Right lobe of liver (tissue), 4 donors: Measurements from ENCODE around the gene FOLR3.

Experiments
- CTCF ChIP-seq, 4 donors: fragments of 200-600 bp in 3 of 4; fragments of 450-650 bp in 1 of 4; IDR thresholded peaks; one replicate each; pipeline versions ENCODE4 v1.5.1 to v1.8.0; 2016 to 2022; ENCODE audit warnings: antibody characterized with exemption in 4 of 4, mild to moderate bottlenecking in 2 of 4
- POLR2A ChIP-seq: fragments of 450-650 bp; IDR thresholded peaks from one replicate; pipeline ENCODE4 v1.6.1; 2017; ENCODE audit warnings: antibody characterized with exemption, mild to moderate bottlenecking
- donor health status: DM: no; HTN: no; CAD: no.
- donor health status: DM: no; HTN: no; CAD: no.
- donor health status: DM: no; HTN: yes; CAD: no.

- TF ChIP-seq CTCF (IDR thresholded peaks at IDR 0.05) (no peak), POLR2A (no peak)
Observed at GRCh38 chr11:72135891-72136683, 562 bp downstream of the FOLR3 start.
